ENCODE measurements around the gene CERS1.

Gene CERS1

GRCh38 chr19:18840288-18841267 is 55.4 kb downstream of the CERS1 start:
- no peak for TF ChIP-seq CTCF (IDR thresholded peaks at IDR 0.05; ENCODE audit: insufficient read depth, missing control alignments)
- FAIRE-seq = no peak
- DNase-seq (ENCODE audit: insufficient read length, low spot score) = no peak

GRCh38 chr19:18839465-18840287 is 56.3 kb downstream of the CERS1 start:
- FAIRE-seq = no peak
- no peak for TF ChIP-seq CTCF (IDR thresholded peaks at IDR 0.05; ENCODE audit: insufficient read depth, missing control alignments)
- DNase-seq (ENCODE audit: insufficient read length, low spot score) = no peak

- DNase-seq (ENCODE audit: insufficient read length, low spot score) = no peak
- TF ChIP-seq CTCF (IDR thresholded peaks at IDR 0.05; ENCODE audit: insufficient read depth, missing control alignments) = no peak
- no peak for FAIRE-seq
Measured at GRCh38 chr19:18834644-18834984, 61.3 kb downstream of the CERS1 start.

- DNase-seq (ENCODE audit: insufficient read length, low spot score) (no peak), FAIRE-seq (no peak)
- TF ChIP-seq CTCF (IDR thresholded peaks at IDR 0.05; ENCODE audit: insufficient read depth, missing control alignments) = no peak
Measured at GRCh38 chr19:18833849-18834643, 61.9 kb downstream of the CERS1 start.

GRCh38 chr19:18833141-18833476 is 62.8 kb downstream of the CERS1 start:
- TF ChIP-seq CTCF (IDR thresholded peaks at IDR 0.05; ENCODE audit: insufficient read depth, missing control alignments) = no peak
- FAIRE-seq (no peak), DNase-seq (ENCODE audit: insufficient read length, low spot score) (no peak)

- FAIRE-seq (no peak), DNase-seq (ENCODE audit: insufficient read length, low spot score) (peak; percentile 17)
- no peak for TF ChIP-seq CTCF (IDR thresholded peaks at IDR 0.05; ENCODE audit: insufficient read depth, missing control alignments)
Measured at GRCh38 chr19:18832306-18833140, 63.4 kb downstream of the CERS1 start.
